GM23338 (cell line): Measurements from ENCODE around the gene ALDH9A1. TPM values are rescaled to one million over a fixed set of nuclear protein-coding genes. Genes with fewer than 3 reads are reported as not detected.

ENCODE experiments used
- ATAC-seq: fragments of 200-7000 bp; cut with Tn5 transposase; 3 replicates; pipeline ENCODE4 v1.9.1; 2020
- DNase-seq: peaks from one replicate; pipeline ENCODE4 v3.0.0-alpha.2; 2015; ENCODE audit warnings: low spot score
- H2AFZ ChIP-seq: fragments of 200-600 bp; sonication (generic); 2 replicates; pipeline ENCODE4 v1.8.0; 2016; ENCODE audit warnings: antibody characterized with exemption, mild to moderate bottlenecking, moderate library complexity
- H3F3A ChIP-seq: fragments of 200-600 bp; sonication (generic); replicated peaks from 2 replicates; pipeline ENCODE4 v1.8.0; 2017; ENCODE audit warnings: antibody characterized with exemption, mixed run types, low read depth
- H3K27ac ChIP-seq: fragments of 200-600 bp; sonication (generic); 2 replicates; pipeline ENCODE4 v1.6.1; 2016; ENCODE audit warnings: low read depth
- H3K27me3 ChIP-seq: fragments of 200-600 bp; sonication (generic); 2 replicates; pipeline ENCODE4 v1.8.0; 2016; ENCODE audit warnings: mild to moderate bottlenecking, mixed run types, moderate library complexity; ENCODE audit not compliant: insufficient read depth
- H3K36me3 ChIP-seq: fragments of 200-600 bp; sonication (generic); 2 replicates; pipeline ENCODE4 v1.8.0; 2016; ENCODE audit warnings: mild to moderate bottlenecking; ENCODE audit not compliant: insufficient read depth
- H3K4me1 ChIP-seq: fragments of 200-600 bp; sonication (generic); 2 replicates; pipeline ENCODE4 v1.8.0; 2016; ENCODE audit warnings: mild to moderate bottlenecking, moderate library complexity; ENCODE audit not compliant: insufficient read depth
- H3K4me2 ChIP-seq: fragments of 200-600 bp; sonication (generic); 2 replicates; pipeline ENCODE4 v1.7.1; 2017; ENCODE audit warnings: mixed run types
- H3K4me3 ChIP-seq: fragments of 200-600 bp; sonication (generic); 2 replicates; pipeline ENCODE4 v1.6.1; 2016; ENCODE audit warnings: mixed run types
- H3K79me2 ChIP-seq: fragments of 200-600 bp; sonication (generic); replicated peaks from 2 replicates; pipeline ENCODE4 v1.8.0; 2017; ENCODE audit warnings: mild to moderate bottlenecking; ENCODE audit not compliant: insufficient read depth
- H3K9me2 ChIP-seq: fragments of 200-600 bp; sonication (generic); 2 replicates; pipeline ENCODE4 v1.8.0; 2017; ENCODE audit not compliant: insufficient read depth
- H4K20me1 ChIP-seq: fragments of 200-600 bp; sonication (generic); replicated peaks from 2 replicates; pipeline ENCODE4 v1.8.0; 2017; ENCODE audit warnings: mild to moderate bottlenecking; ENCODE audit not compliant: insufficient read depth
- H3K27ac Mint-ChIP-seq: 2 replicates; pipeline ENCODE4 v1.8.0; 2020; ENCODE audit warnings: inconsistent platforms, mild to moderate bottlenecking, moderate library complexity, mixed read lengths
- H3K27me3 Mint-ChIP-seq: 3 replicates; pipeline ENCODE4 v1.8.0; 2022; ENCODE audit warnings: low read depth, mild to moderate bottlenecking, moderate library complexity, mixed read lengths, inconsistent platforms; ENCODE audit not compliant: insufficient read depth, poor library complexity
- H3K36me3 Mint-ChIP-seq: 3 replicates; pipeline ENCODE4 v1.8.0; 2021; ENCODE audit warnings: low read depth, mild to moderate bottlenecking, inconsistent platforms, moderate library complexity, mixed read lengths
- H3K4me1 Mint-ChIP-seq: 3 replicates; pipeline ENCODE4 v1.8.0; 2020; ENCODE audit warnings: mild to moderate bottlenecking, inconsistent platforms, mixed read lengths
- H3K4me3 Mint-ChIP-seq: 3 replicates; pipeline ENCODE4 v1.8.0; 2021; ENCODE audit warnings: moderate library complexity, mild to moderate bottlenecking, inconsistent platforms, mixed read lengths
- H3K9me3 Mint-ChIP-seq: 3 replicates; pipeline ENCODE4 v1.8.0; 2020; ENCODE audit warnings: moderate library complexity, mild to moderate bottlenecking, inconsistent platforms, mixed read lengths
- CTCF ChIP-seq, 2 experiments: fragments of 200-600 bp in 1 of 2; sonication (generic) in 1 of 2; conservative IDR thresholded peaks; 2 replicates each; pipeline versions ENCODE4 v1.5.1 to v1.6.1; 2016 to 2017; ENCODE audit warnings: antibody characterized with exemption in 2 of 2, low read depth in 2 of 2, mild to moderate bottlenecking in 2 of 2, moderate library complexity in 1 of 2
- ETS1 ChIP-seq: IDR thresholded peaks from 2 replicates; pipeline ENCODE4 v1.6.1; 2016; ENCODE audit warnings: antibody characterized with exemption
- EZH2 ChIP-seq: fragments of 200-600 bp; sonication (generic); IDR thresholded peaks from one replicate; pipeline ENCODE4 v1.8.0; 2017; ENCODE audit warnings: antibody characterized with exemption, mild to moderate bottlenecking, low read depth; ENCODE audit not compliant: unreplicated experiment
- EZH2phosphoT487 ChIP-seq: fragments of 200-600 bp; sonication (generic); IDR thresholded peaks from one replicate; pipeline ENCODE4 v1.8.1; 2018; ENCODE audit warnings: antibody characterized with exemption; ENCODE audit not compliant: unreplicated experiment
- JUNB ChIP-seq: IDR thresholded peaks from one replicate; pipeline ENCODE4 v1.6.1; 2016; ENCODE audit warnings: antibody characterized with exemption; ENCODE audit not compliant: unreplicated experiment
- NANOG ChIP-seq: IDR thresholded peaks from 2 replicates; pipeline ENCODE4 v1.6.1; 2016; ENCODE audit warnings: antibody characterized with exemption, borderline replicate concordance
- POLR2AphosphoS5 ChIP-seq: IDR thresholded peaks from 2 replicates; pipeline ENCODE4 v1.6.1; 2016; ENCODE audit warnings: antibody characterized with exemption, low read depth
- REST ChIP-seq: IDR thresholded peaks from one replicate; pipeline ENCODE4 v1.6.1; 2018; ENCODE audit warnings: antibody characterized with exemption; ENCODE audit not compliant: unreplicated experiment
- STAT1 ChIP-seq: IDR thresholded peaks from one replicate; pipeline ENCODE4 v1.6.1; 2016; ENCODE audit warnings: antibody characterized with exemption; ENCODE audit not compliant: unreplicated experiment
- ZNF114 ChIP-seq: fragments of 250-450 bp; sonication (Bioruptor Pico); IDR thresholded peaks from 2 replicates; pipeline ENCODE4 v1.5.0; 2020; ENCODE audit warnings: mild to moderate bottlenecking, moderate library complexity
- ZNF462 ChIP-seq: fragments of 250-450 bp; sonication (Bioruptor Pico); IDR thresholded peaks from 2 replicates; pipeline ENCODE4 v1.5.0; 2020; ENCODE audit warnings: mild to moderate bottlenecking, moderate library complexity
- polyA plus RNA-seq: library from polyadenylated mRNA; unstranded; fragments of >200 nt; fragmentation: Nextera tagmentation; extraction: Ambion mirVana; gene quantifications from 2 replicates; pipeline ENCODE4 v1.2.1, GENCODE V29; 2016
- total RNA-seq: library from RNA; depleted of rRNA; stranded (reverse); fragments of >200 nt; shearing (Covaris generic); gene quantifications from 2 replicates; pipeline ENCODE4 v1.2.3, GENCODE V29; 2014

ALDH9A1 gene
- total and polyA plus RNA-seq, 2 experiments from 2014 or later = 50.6 to 59.2 TPM

- Histone ChIP-seq H3K4me2 (no peak overlapping the region), H3K27ac (no peak overlapping the region), H3K4me1 (peaks cover 2% of the 10 kb centered on the region; the same call in 1 of the 2 replicates), H2AFZ (no peak overlapping the region), H3K27me3 (no peaks in the 10 kb centered on the region), H4K20me1 (no peaks in the 10 kb centered on the region), H3K4me3 (no peak overlapping the region), H3F3A (no peaks in the 10 kb centered on the region), H3K79me2 (no peaks in the 10 kb centered on the region), H3K9me2 (no peaks in the 10 kb centered on the region), H3K36me3 (no peaks in the 10 kb centered on the region)
- ATAC-seq (no peak), DNase-seq (no peak)
- no peaks in the 10 kb centered on the region for H3K36me3 Mint-ChIP-seq
- no peak overlapping the region for H3K27ac Mint-ChIP-seq
- H3K4me3 Mint-ChIP-seq = no peak overlapping the region
- H3K27me3 Mint-ChIP-seq = no peaks in the 10 kb centered on the region
- peaks cover 23% of the 10 kb centered on the region for H3K4me1 Mint-ChIP-seq
- no peaks in the 10 kb centered on the region for H3K9me3 Mint-ChIP-seq
- TF ChIP-seq ETS1 (no peak), CTCF (conservative IDR thresholded peaks at IDR 0.05; ENCODE audit: low read depth in 2 of 2) (no peak), REST (no peak), POLR2AphosphoS5 (no peak), ZNF462 (CRISPR knock-in tag) (no peak), NANOG (no peak), STAT1 (no peak), EZH2 (no peak), EZH2phosphoT487 (no peak), ZNF114 (CRISPR knock-in tag) (no peak), JUNB (no peak)
Measured at GRCh38 chr1:165624441-165624840, 73.9 kb downstream of the ALDH9A1 start.
